Ishikawa (cell line): Measurements from ENCODE around the gene SEC63.

Experiments used
- CREB1 ChIP-seq: IDR thresholded peaks from 2 replicates; pipeline ENCODE4 v1.6.1; 2012; ENCODE audit warnings: low read depth
- EGR1 ChIP-seq: IDR thresholded peaks from 2 replicates; pipeline ENCODE4 v1.6.1; 2012
- EP300 ChIP-seq: IDR thresholded peaks from 2 replicates; pipeline ENCODE4 v1.6.1; 2012; ENCODE audit warnings: borderline replicate concordance
- FOXM1 ChIP-seq: IDR thresholded peaks from 2 replicates; pipeline ENCODE4 v1.6.1; 2012; ENCODE audit warnings: low read depth, borderline replicate concordance
- NFIC ChIP-seq: IDR thresholded peaks from 2 replicates; pipeline ENCODE4 v1.6.1; 2012
- RAD21 ChIP-seq: IDR thresholded peaks from 2 replicates; pipeline ENCODE4 v1.6.1; 2012; ENCODE audit warnings: low read depth
- TAF1 ChIP-seq: IDR thresholded peaks from 2 replicates; pipeline ENCODE4 v1.6.1; 2012; ENCODE audit warnings: low read depth, mild to moderate bottlenecking
- TCF12 ChIP-seq: IDR thresholded peaks from 2 replicates; pipeline ENCODE4 v1.6.1; 2012; ENCODE audit warnings: low read depth
- TEAD4 ChIP-seq: IDR thresholded peaks from 2 replicates; pipeline ENCODE4 v1.6.1; 2012
- USF1 ChIP-seq: IDR thresholded peaks from 2 replicates; pipeline ENCODE4 v1.6.1; 2012
- YY1 ChIP-seq: IDR thresholded peaks from 2 replicates; pipeline ENCODE4 v1.6.1; 2012; ENCODE audit warnings: low read depth
- ZBTB7A ChIP-seq: IDR thresholded peaks from 2 replicates; pipeline ENCODE4 v1.6.1; 2012; ENCODE audit warnings: low read depth
- TF ChIP-seq, protein P1 (sequence below): IDR thresholded peaks from 2 replicates; pipeline ENCODE4 v1.6.1; 2012; ENCODE audit warnings: low read depth, mild to moderate bottlenecking
- TF ChIP-seq, protein P2 (sequence below): IDR thresholded peaks from 2 replicates; pipeline ENCODE4 v1.6.1; 2012

DNA sequence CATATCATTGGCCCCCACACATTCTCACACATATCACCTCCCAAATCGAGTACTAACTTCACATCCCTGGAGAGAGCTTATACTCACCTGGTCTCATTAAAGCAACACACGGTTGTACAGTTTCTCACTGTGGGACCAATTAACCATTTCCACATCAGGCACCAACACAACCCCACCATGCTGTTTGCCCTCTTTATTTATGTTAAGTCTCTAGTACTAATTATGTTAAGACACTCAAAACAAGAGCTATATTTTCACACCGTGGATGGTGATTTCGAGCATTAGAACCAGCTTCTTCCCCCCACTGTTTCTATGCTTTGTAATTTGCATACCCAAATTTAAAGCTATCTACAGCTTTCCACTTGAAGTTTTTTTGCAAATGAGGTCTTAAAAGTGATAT lies 140.2 kb downstream of the SEC63 start:
- TF ChIP-seq, protein P1, sequence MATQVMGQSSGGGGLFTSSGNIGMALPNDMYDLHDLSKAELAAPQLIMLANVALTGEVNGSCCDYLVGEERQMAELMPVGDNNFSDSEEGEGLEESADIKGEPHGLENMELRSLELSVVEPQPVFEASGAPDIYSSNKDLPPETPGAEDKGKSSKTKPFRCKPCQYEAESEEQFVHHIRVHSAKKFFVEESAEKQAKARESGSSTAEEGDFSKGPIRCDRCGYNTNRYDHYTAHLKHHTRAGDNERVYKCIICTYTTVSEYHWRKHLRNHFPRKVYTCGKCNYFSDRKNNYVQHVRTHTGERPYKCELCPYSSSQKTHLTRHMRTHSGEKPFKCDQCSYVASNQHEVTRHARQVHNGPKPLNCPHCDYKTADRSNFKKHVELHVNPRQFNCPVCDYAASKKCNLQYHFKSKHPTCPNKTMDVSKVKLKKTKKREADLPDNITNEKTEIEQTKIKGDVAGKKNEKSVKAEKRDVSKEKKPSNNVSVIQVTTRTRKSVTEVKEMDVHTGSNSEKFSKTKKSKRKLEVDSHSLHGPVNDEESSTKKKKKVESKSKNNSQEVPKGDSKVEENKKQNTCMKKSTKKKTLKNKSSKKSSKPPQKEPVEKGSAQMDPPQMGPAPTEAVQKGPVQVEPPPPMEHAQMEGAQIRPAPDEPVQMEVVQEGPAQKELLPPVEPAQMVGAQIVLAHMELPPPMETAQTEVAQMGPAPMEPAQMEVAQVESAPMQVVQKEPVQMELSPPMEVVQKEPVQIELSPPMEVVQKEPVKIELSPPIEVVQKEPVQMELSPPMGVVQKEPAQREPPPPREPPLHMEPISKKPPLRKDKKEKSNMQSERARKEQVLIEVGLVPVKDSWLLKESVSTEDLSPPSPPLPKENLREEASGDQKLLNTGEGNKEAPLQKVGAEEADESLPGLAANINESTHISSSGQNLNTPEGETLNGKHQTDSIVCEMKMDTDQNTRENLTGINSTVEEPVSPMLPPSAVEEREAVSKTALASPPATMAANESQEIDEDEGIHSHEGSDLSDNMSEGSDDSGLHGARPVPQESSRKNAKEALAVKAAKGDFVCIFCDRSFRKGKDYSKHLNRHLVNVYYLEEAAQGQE, result no peak
- TF ChIP-seq RAD21 (no peak), TAF1 (no peak), FOXM1 (no peak), EGR1 (no peak), ZBTB7A (no peak), EP300 (no peak), CREB1 (no peak), TCF12 (no peak), NFIC (no peak), YY1 (no peak), TEAD4 (no peak), USF1 (no peak)
- TF ChIP-seq, protein P2, sequence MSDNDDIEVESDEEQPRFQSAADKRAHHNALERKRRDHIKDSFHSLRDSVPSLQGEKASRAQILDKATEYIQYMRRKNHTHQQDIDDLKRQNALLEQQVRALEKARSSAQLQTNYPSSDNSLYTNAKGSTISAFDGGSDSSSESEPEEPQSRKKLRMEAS, result no peak
